Lung (tissue), 12 donors: Measurements from ENCODE around the gene BDKRB1. TPM values are rescaled to one million over a fixed set of nuclear protein-coding genes. Genes with fewer than 3 reads are reported as not detected.

Source experiments
- ATAC-seq: fragments of 200-7000 bp; cut with Tn5 transposase; one replicate; pipeline ENCODE4 v1.9.1; 2020; ENCODE audit warnings: moderate number of reproducible peaks; ENCODE audit not compliant: insufficient read depth, low FRiP score
- DNase-seq, 3 donors: peaks; one replicate each; pipeline ENCODE4 v3.0.0-alpha.2; 2013 to 2017
- H3K27ac ChIP-seq, 2 donors: one replicate each; pipeline ENCODE4 v1.5.1; 2013; ENCODE audit warnings: mild to moderate bottlenecking in 2 of 2, moderate library complexity in 2 of 2, control low read depth in 1 of 2, inconsistent platforms in 1 of 2, low read depth in 1 of 2, low read length in 1 of 2
- H3K27me3 ChIP-seq, 3 donors: one replicate each; pipeline ENCODE4 v1.5.1; 2013; ENCODE audit warnings: low read length in 2 of 3; ENCODE audit not compliant: control insufficient read depth in 3 of 3, insufficient read depth in 3 of 3
- H3K36me3 ChIP-seq, 4 donors: one replicate each; pipeline ENCODE4 v1.5.1; 2013; ENCODE audit warnings: low read length in 4 of 4, mild to moderate bottlenecking in 1 of 4, moderate library complexity in 1 of 4; ENCODE audit not compliant: control insufficient read depth in 4 of 4, insufficient read depth in 4 of 4
- H3K4me1 ChIP-seq, 5 donors: one replicate each; pipeline ENCODE4 v1.5.1; 2013; ENCODE audit warnings: low read length in 5 of 5, mild to moderate bottlenecking in 2 of 5, moderate library complexity in 1 of 5; ENCODE audit not compliant: control insufficient read depth in 5 of 5, insufficient read depth in 5 of 5
- H3K4me3 ChIP-seq: one replicate; pipeline ENCODE4 v1.5.1; 2013; ENCODE audit warnings: mild to moderate bottlenecking, control low read depth, moderate library complexity
- H3K9ac ChIP-seq, 2 donors: one replicate each; pipeline ENCODE4 v1.5.1; 2013; ENCODE audit warnings: low read length in 2 of 2, control low read depth in 1 of 2; ENCODE audit not compliant: insufficient read depth in 1 of 2
- H3K9me3 ChIP-seq, 4 donors: one replicate each; pipeline ENCODE4 v1.5.1; 2013; ENCODE audit warnings: low read length in 3 of 4, mild to moderate bottlenecking in 1 of 4, moderate library complexity in 1 of 4; ENCODE audit not compliant: control insufficient read depth in 4 of 4, insufficient read depth in 3 of 4
- CTCF ChIP-seq: IDR thresholded peaks from 2 replicates; pipeline ENCODE4 v1.5.1; 2012; ENCODE audit warnings: mild to moderate bottlenecking; ENCODE audit errors: control extremely low read depth, extremely low read depth
- WGBS, 2 donors: extraction: QIAGEN DNeasy Blood & Tissue Kit; methylation state at CpG; one replicate each; pipeline ENCODE4 v1.1.7; 2013; 5-methylcytosine and 5-hydroxymethylcytosine counted together
- polyA plus RNA-seq, 2 donors: library from polyadenylated mRNA; stranded (reverse); fragments of 200-250 nt; gene quantifications; one replicate each; pipeline ENCODE4 v1.2.1, GENCODE V29; 2013
- total RNA-seq, 2 donors: library from RNA; depleted of rRNA in 1 of 2; stranded (reverse); fragments of >200 nt in 1 of 2; gene quantifications; one replicate each; pipeline ENCODE4 v1.2.1, GENCODE V29; 2014 to 2021
- donor health status: control.
- donor health status: control.
- donor health status: Bipolar disorder and iron deficiency.
- donor health status: healthy.
- donor health status: DM: yes; HTN: yes; CAD: no.

BDKRB1 gene
- total and polyA plus RNA-seq, 4 donors: 0.18 to 5.4 (median 0.42) TPM

- Histone ChIP-seq H3K4me1 (no peaks in the 10 kb centered on the region), H3K36me3 (peaks cover 16 to 36% (median 28%) of the 10 kb centered on the region in 4 donors), H3K9me3 (no peaks in the 10 kb centered on the region), H3K27ac (no peak overlapping the region), H3K9ac (no peak overlapping the region), H3K27me3 (no peaks in the 10 kb centered on the region), H3K4me3 (no peak overlapping the region)
- ATAC-seq (no peak), DNase-seq (no peak)
- WGBS, 2 donors: 95 to 100% methylated on average over 3 of the region's 3 CpGs
- TF ChIP-seq CTCF: no peak
These were observed 48.0 kb downstream of the BDKRB1 start for GRCh38 chr14:96303981-96304380.

GRCh38 chr14:96304956-96305355 lies 48.9 kb downstream of the BDKRB1 start:
- H3K4me1 ChIP-seq: peaks cover 0 to 6% (median 0%) of the 10 kb centered on the region in 5 donors
- H3K36me3 ChIP-seq: peaks cover 20 to 38% (median 31%) of the 10 kb centered on the region in 4 donors
- ATAC-seq (no peak), DNase-seq (no peak)
- no peak for TF ChIP-seq CTCF
- no peaks in the 10 kb centered on the region for H3K9me3 ChIP-seq
- H3K9ac ChIP-seq: no peak overlapping the region
- no peaks in the 10 kb centered on the region for H3K27me3 ChIP-seq
- H3K4me3 ChIP-seq: no peak overlapping the region
- 88 to 90% methylated on average over 9 of the region's 9 CpGs for WGBS, 2 donors
- H3K27ac ChIP-seq: no peak overlapping the region

- no peak for TF ChIP-seq CTCF
- Histone ChIP-seq H3K9me3 (no peaks in the 10 kb centered on the region), H3K27me3 (no peaks in the 10 kb centered on the region), H3K27ac (no peak overlapping the region), H3K36me3 (peaks cover 19 to 40% (median 28%) of the 10 kb centered on the region in 4 donors), H3K9ac (no peak overlapping the region), H3K4me3 (no peak overlapping the region), H3K4me1 (peaks cover 0 to 10% (median 0%) of the 10 kb centered on the region in 5 donors)
- ATAC-seq (no peak), DNase-seq (no peak)
- 89 to 93% methylated on average over 4 of the region's 4 CpGs for WGBS, 2 donors
These were observed 51.4 kb downstream of the BDKRB1 start for GRCh38 chr14:96307434-96307833.
